ENCODE measurements around the gene BCAP29.

The BCAP29 gene

GRCh38 chr7:107622894-107623293 is 42.8 kb downstream of the BCAP29 start:
- no peaks in the 10 kb centered on the region for H4K20me1 ChIP-seq (ENCODE audit: insufficient read depth, low read length)
- no peak overlapping the region for H3K9ac ChIP-seq (ENCODE audit: low read length)
- TF ChIP-seq CTCF (IDR thresholded peaks at IDR 0.05; ENCODE audit: low read length): no peak
- no peaks in the 10 kb centered on the region for H3K27me3 ChIP-seq (ENCODE audit: insufficient read depth, low read length)
- H3F3A ChIP-seq (ENCODE audit: insufficient read depth, low read length): no peaks in the 10 kb centered on the region
- H3K36me3 ChIP-seq (ENCODE audit: insufficient read depth, low read length): peaks cover 6% of the 10 kb centered on the region; the same call in 1 of the 2 replicates
- H3K9me2 ChIP-seq (ENCODE audit: low read depth, low read length): no peaks in the 10 kb centered on the region
- H3K4me2 ChIP-seq (ENCODE audit: low read length): no peak overlapping the region
- no peak overlapping the region for H3K27ac ChIP-seq (ENCODE audit: low read depth, low read length, poor library complexity, severe bottlenecking)
- H3K4me3 ChIP-seq (ENCODE audit: low read depth, low read length, poor library complexity, severe bottlenecking): no peak overlapping the region
- H3K9me3 ChIP-seq (ENCODE audit: low read length): no peaks in the 10 kb centered on the region
- H3K79me2 ChIP-seq (ENCODE audit: insufficient read depth, low read length): no peaks in the 10 kb centered on the region
- no peaks in the 10 kb centered on the region for H3K4me1 ChIP-seq (ENCODE audit: insufficient read depth, low read length, severe bottlenecking)
- H2AFZ ChIP-seq (ENCODE audit: low read length): no peak overlapping the region

GRCh38 chr7:107627002-107627401 is 47.0 kb downstream of the BCAP29 start:
- no peaks in the 10 kb centered on the region for H3F3A ChIP-seq (ENCODE audit: insufficient read depth, low read length)
- H3K9me2 ChIP-seq (ENCODE audit: low read depth, low read length): no peaks in the 10 kb centered on the region
- no peak overlapping the region for H2AFZ ChIP-seq (ENCODE audit: low read length)
- no peak overlapping the region for H3K9ac ChIP-seq (ENCODE audit: low read length)
- H3K36me3 ChIP-seq (ENCODE audit: insufficient read depth, low read length): no peaks in the 10 kb centered on the region; the same call in 1 of the 2 replicates
- no peak overlapping the region for H3K4me3 ChIP-seq (ENCODE audit: low read depth, low read length, poor library complexity, severe bottlenecking)
- H3K4me1 ChIP-seq (ENCODE audit: insufficient read depth, low read length, severe bottlenecking): no peaks in the 10 kb centered on the region
- no peaks in the 10 kb centered on the region for H3K9me3 ChIP-seq (ENCODE audit: low read length)
- H3K79me2 ChIP-seq (ENCODE audit: insufficient read depth, low read length): no peaks in the 10 kb centered on the region
- no peak overlapping the region for H3K27ac ChIP-seq (ENCODE audit: low read depth, low read length, poor library complexity, severe bottlenecking)
- no peak for TF ChIP-seq EZH2 (IDR thresholded peaks at IDR 0.05; ENCODE audit: borderline replicate concordance, low read length)
- no peak for TF ChIP-seq CTCF (IDR thresholded peaks at IDR 0.05; ENCODE audit: low read length)
- H4K20me1 ChIP-seq (ENCODE audit: insufficient read depth, low read length): no peaks in the 10 kb centered on the region
- H3K27me3 ChIP-seq (ENCODE audit: insufficient read depth, low read length): no peaks in the 10 kb centered on the region
- H3K4me2 ChIP-seq (ENCODE audit: low read length): no peak overlapping the region

GRCh38 chr7:107628461-107629064 is 48.5 kb downstream of the BCAP29 start:
- no peaks in the 10 kb centered on the region for H3K9me3 ChIP-seq (ENCODE audit: low read length)
- no peaks in the 10 kb centered on the region for H3K36me3 ChIP-seq (ENCODE audit: insufficient read depth, low read length)
- no peaks in the 10 kb centered on the region for H3K9me2 ChIP-seq (ENCODE audit: low read depth, low read length)
- no peak overlapping the region for H2AFZ ChIP-seq (ENCODE audit: low read length)
- H3F3A ChIP-seq (ENCODE audit: insufficient read depth, low read length): no peaks in the 10 kb centered on the region
- H3K79me2 ChIP-seq (ENCODE audit: insufficient read depth, low read length): no peaks in the 10 kb centered on the region
- H3K4me3 ChIP-seq (ENCODE audit: low read depth, low read length, poor library complexity, severe bottlenecking): no peak overlapping the region
- H4K20me1 ChIP-seq (ENCODE audit: insufficient read depth, low read length): no peaks in the 10 kb centered on the region
- no peak overlapping the region for H3K9ac ChIP-seq (ENCODE audit: low read length)
- H3K27ac ChIP-seq (ENCODE audit: low read depth, low read length, poor library complexity, severe bottlenecking): no peak overlapping the region
- H3K27me3 ChIP-seq (ENCODE audit: insufficient read depth, low read length): no peaks in the 10 kb centered on the region
- no peak overlapping the region for H3K4me2 ChIP-seq (ENCODE audit: low read length)
- H3K4me1 ChIP-seq (ENCODE audit: insufficient read depth, low read length, severe bottlenecking): peaks cover under 1% of the 10 kb centered on the region
- no peak for TF ChIP-seq EZH2 (IDR thresholded peaks at IDR 0.05; ENCODE audit: borderline replicate concordance, low read length)

- no peaks in the 10 kb centered on the region for H3K36me3 ChIP-seq (ENCODE audit: insufficient read depth, low read length)
- no peak overlapping the region for H3K27ac ChIP-seq (ENCODE audit: low read depth, low read length, poor library complexity, severe bottlenecking)
- H3K9me2 ChIP-seq (ENCODE audit: low read depth, low read length): no peaks in the 10 kb centered on the region
- H3K4me3 ChIP-seq (ENCODE audit: low read depth, low read length, poor library complexity, severe bottlenecking): no peak overlapping the region
- no peaks in the 10 kb centered on the region for H3K27me3 ChIP-seq (ENCODE audit: insufficient read depth, low read length)
- no peaks in the 10 kb centered on the region for H3K9me3 ChIP-seq (ENCODE audit: low read length)
- no peak overlapping the region for H2AFZ ChIP-seq (ENCODE audit: low read length)
- no peak overlapping the region for H3K9ac ChIP-seq (ENCODE audit: low read length)
- no peaks in the 10 kb centered on the region for H3F3A ChIP-seq (ENCODE audit: insufficient read depth, low read length)
- no peaks in the 10 kb centered on the region for H4K20me1 ChIP-seq (ENCODE audit: insufficient read depth, low read length)
- H3K4me2 ChIP-seq (ENCODE audit: low read length): no peak overlapping the region
- no peaks in the 10 kb centered on the region for H3K79me2 ChIP-seq (ENCODE audit: insufficient read depth, low read length)
- TF ChIP-seq CTCF (IDR thresholded peaks at IDR 0.05; ENCODE audit: low read length) (no peak), EZH2 (IDR thresholded peaks at IDR 0.05; ENCODE audit: borderline replicate concordance, low read length) (no peak)
- H3K4me1 ChIP-seq (ENCODE audit: insufficient read depth, low read length, severe bottlenecking): peaks cover 5% of the 10 kb centered on the region
Observed at GRCh38 chr7:107630342-107630741, 50.3 kb downstream of the BCAP29 start.
